ENCODE data around the gene JSRP1.
A peak's percentile ranks its signal among the peaks of the same experiment; 100 is the strongest.

Gene JSRP1

GRCh38 chr19:2226840-2227360 is 29.3 kb downstream of the JSRP1 start:
- Histone ChIP-seq H3K9me3 (ENCODE audit: control insufficient read depth in 5 of 5, low read length in 5 of 5) (no peaks in the 10 kb centered on the region), H3K4me3 (ENCODE audit: low read depth in 1 of 5, low read length in 5 of 5) (no peak overlapping the region), H3K4me1 (ENCODE audit: control insufficient read depth in 5 of 5, insufficient read depth in 5 of 5, low read length in 5 of 5) (peaks cover 1 to 44% (median 33%) of the 10 kb centered on the region in 5 donors), H3K27me3 (ENCODE audit: control insufficient read depth in 5 of 5, insufficient read depth in 4 of 5, low read length in 5 of 5) (no peaks in the 10 kb centered on the region), H3K36me3 (ENCODE audit: control insufficient read depth in 5 of 5, insufficient read depth in 5 of 5, low read length in 5 of 5) (peaks cover 0 to 90% (median 64%) of the 10 kb centered on the region in 5 donors), H3K9ac (ENCODE audit: low read length in 5 of 5) (no peak overlapping the region), H3K27ac (ENCODE audit: low read depth, low read length) (no peak overlapping the region)

DNA sequence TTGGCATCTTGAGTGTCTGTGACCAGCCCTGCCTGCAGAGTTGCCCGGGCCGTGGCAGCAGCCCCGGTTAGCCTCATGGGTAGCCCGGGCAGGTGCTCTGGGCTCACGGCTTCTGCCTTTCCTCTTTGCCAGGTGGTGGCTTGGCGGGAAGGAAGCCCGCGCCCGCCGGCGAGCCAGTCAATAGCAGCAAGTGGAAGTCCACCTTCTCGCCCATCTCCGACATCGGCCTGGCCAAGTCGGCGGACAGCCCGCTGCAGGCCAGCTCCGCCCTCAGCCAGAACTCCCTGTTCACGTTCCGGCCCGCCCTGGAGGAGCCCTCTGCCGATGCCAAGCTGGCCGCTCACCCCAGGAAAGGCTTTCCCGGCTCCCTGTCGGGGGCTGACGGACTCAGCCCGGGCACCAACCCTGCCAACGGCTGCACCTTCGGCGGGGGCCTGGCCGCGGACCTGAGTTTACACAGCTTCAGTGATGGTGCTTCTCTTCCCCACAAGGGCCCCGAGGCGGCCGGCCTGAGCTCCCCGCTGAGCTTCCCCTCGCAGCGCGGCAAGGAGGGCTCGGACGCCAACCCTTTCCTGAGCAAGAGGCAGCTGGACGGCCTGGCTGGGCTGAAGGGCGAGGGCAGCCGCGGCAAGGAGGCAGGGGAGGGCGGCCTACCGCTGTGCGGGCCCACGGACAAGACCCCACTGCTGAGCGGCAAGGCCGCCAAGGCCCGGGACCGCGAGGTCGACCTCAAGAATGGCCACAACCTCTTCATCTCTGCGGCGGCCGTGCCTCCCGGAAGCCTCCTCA is 30.0 kb downstream of the JSRP1 start:
- Histone ChIP-seq H3K27ac (ENCODE audit: low read depth, low read length) (no peak overlapping the region), H3K4me1 (ENCODE audit: control insufficient read depth in 5 of 5, insufficient read depth in 5 of 5, low read length in 5 of 5) (peaks cover 1 to 51% (median 35%) of the 10 kb centered on the region in 5 donors), H3K27me3 (ENCODE audit: control insufficient read depth in 5 of 5, insufficient read depth in 4 of 5, low read length in 5 of 5) (no peaks in the 10 kb centered on the region), H3K4me3 (ENCODE audit: low read depth in 1 of 5, low read length in 5 of 5) (no peak overlapping the region), H3K36me3 (ENCODE audit: control insufficient read depth in 5 of 5, insufficient read depth in 5 of 5, low read length in 5 of 5) (peaks cover 0 to 89% (median 64%) of the 10 kb centered on the region in 5 donors), H3K9me3 (ENCODE audit: control insufficient read depth in 5 of 5, low read length in 5 of 5) (no peaks in the 10 kb centered on the region), H3K9ac (ENCODE audit: low read length in 5 of 5) (no peak overlapping the region)

GRCh38 chr19:2225415-2226050 is 30.7 kb downstream of the JSRP1 start:
- peaks cover 0 to 87% (median 63%) of the 10 kb centered on the region in 5 donors for H3K36me3 ChIP-seq (ENCODE audit: control insufficient read depth in 5 of 5, insufficient read depth in 5 of 5, low read length in 5 of 5)
- H3K4me3 ChIP-seq (ENCODE audit: low read depth in 1 of 5, low read length in 5 of 5), result no peak overlapping the region
- H3K4me1 ChIP-seq (ENCODE audit: control insufficient read depth in 5 of 5, insufficient read depth in 5 of 5, low read length in 5 of 5), result peaks cover 1 to 52% (median 41%) of the 10 kb centered on the region in 5 donors
- H3K9ac ChIP-seq (ENCODE audit: low read length in 5 of 5), result no peak overlapping the region
- H3K27ac ChIP-seq (ENCODE audit: low read depth, low read length), result peak overlapping the region; percentile 37
- no peaks in the 10 kb centered on the region for H3K9me3 ChIP-seq (ENCODE audit: control insufficient read depth in 5 of 5, low read length in 5 of 5)
- H3K27me3 ChIP-seq (ENCODE audit: control insufficient read depth in 5 of 5, insufficient read depth in 4 of 5, low read length in 5 of 5), result no peaks in the 10 kb centered on the region

GRCh38 chr19:2224754-2225349 is 31.4 kb downstream of the JSRP1 start:
- Histone ChIP-seq H3K9me3 (ENCODE audit: control insufficient read depth in 5 of 5, low read length in 5 of 5) (no peaks in the 10 kb centered on the region), H3K36me3 (ENCODE audit: control insufficient read depth in 5 of 5, insufficient read depth in 5 of 5, low read length in 5 of 5) (peaks cover 0 to 87% (median 64%) of the 10 kb centered on the region in 5 donors), H3K27me3 (ENCODE audit: control insufficient read depth in 5 of 5, insufficient read depth in 4 of 5, low read length in 5 of 5) (no peaks in the 10 kb centered on the region), H3K9ac (ENCODE audit: low read length in 5 of 5) (no peak overlapping the region), H3K4me1 (ENCODE audit: control insufficient read depth in 5 of 5, insufficient read depth in 5 of 5, low read length in 5 of 5) (peaks cover 1 to 59% (median 47%) of the 10 kb centered on the region in 5 donors), H3K4me3 (ENCODE audit: low read depth in 1 of 5, low read length in 5 of 5) (no peak overlapping the region), H3K27ac (ENCODE audit: low read depth, low read length) (peak overlapping the region; percentile 37)

GRCh38 chr19:2223959-2224358 is 32.3 kb downstream of the JSRP1 start:
- H3K27ac ChIP-seq (ENCODE audit: low read depth, low read length), result no peak overlapping the region
- peaks cover 0 to 86% (median 62%) of the 10 kb centered on the region in 5 donors for H3K36me3 ChIP-seq (ENCODE audit: control insufficient read depth in 5 of 5, insufficient read depth in 5 of 5, low read length in 5 of 5)
- no peak overlapping the region for H3K4me3 ChIP-seq (ENCODE audit: low read depth in 1 of 5, low read length in 5 of 5)
- H3K9me3 ChIP-seq (ENCODE audit: control insufficient read depth in 5 of 5, low read length in 5 of 5), result no peaks in the 10 kb centered on the region
- H3K27me3 ChIP-seq (ENCODE audit: control insufficient read depth in 5 of 5, insufficient read depth in 4 of 5, low read length in 5 of 5), result no peaks in the 10 kb centered on the region
- H3K9ac ChIP-seq (ENCODE audit: low read length in 5 of 5), result no peak overlapping the region
- H3K4me1 ChIP-seq (ENCODE audit: control insufficient read depth in 5 of 5, insufficient read depth in 5 of 5, low read length in 5 of 5), result peaks cover 1 to 52% (median 44%) of the 10 kb centered on the region in 5 donors

GRCh38 chr19:2223391-2223790 is 32.8 kb downstream of the JSRP1 start:
- peaks cover 0 to 83% (median 56%) of the 10 kb centered on the region in 5 donors for H3K36me3 ChIP-seq (ENCODE audit: control insufficient read depth in 5 of 5, insufficient read depth in 5 of 5, low read length in 5 of 5)
- no peak overlapping the region for H3K27ac ChIP-seq (ENCODE audit: low read depth, low read length)
- no peak overlapping the region for H3K4me3 ChIP-seq (ENCODE audit: low read depth in 1 of 5, low read length in 5 of 5)
- H3K9ac ChIP-seq (ENCODE audit: low read length in 5 of 5), result no peak overlapping the region
- H3K27me3 ChIP-seq (ENCODE audit: control insufficient read depth in 5 of 5, insufficient read depth in 4 of 5, low read length in 5 of 5), result no peaks in the 10 kb centered on the region
- no peaks in the 10 kb centered on the region for H3K9me3 ChIP-seq (ENCODE audit: control insufficient read depth in 5 of 5, low read length in 5 of 5)
- peaks cover 0 to 46% (median 39%) of the 10 kb centered on the region in 5 donors for H3K4me1 ChIP-seq (ENCODE audit: control insufficient read depth in 5 of 5, insufficient read depth in 5 of 5, low read length in 5 of 5)

DNA sequence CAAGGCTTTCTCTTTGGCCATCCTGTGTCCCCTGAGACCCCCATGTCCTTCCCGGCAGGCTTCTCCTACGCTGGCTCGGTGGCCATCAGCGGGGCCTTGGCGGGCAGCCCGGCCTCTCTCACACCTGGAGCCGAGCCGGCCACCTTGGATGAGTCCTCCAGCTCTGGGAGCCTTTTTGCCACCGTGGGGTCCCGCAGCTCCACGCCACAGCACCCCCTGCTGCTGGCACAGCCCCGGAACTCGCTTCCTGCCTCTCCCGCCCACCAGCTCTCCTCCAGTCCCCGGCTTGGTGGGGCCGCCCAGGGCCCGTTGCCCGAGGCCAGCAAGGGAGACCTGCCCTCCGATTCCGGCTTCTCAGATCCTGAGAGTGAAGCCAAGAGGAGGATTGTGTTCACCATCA is 34.3 kb downstream of the JSRP1 start:
- H3K36me3 ChIP-seq (ENCODE audit: control insufficient read depth in 5 of 5, insufficient read depth in 5 of 5, low read length in 5 of 5), result peaks cover 0 to 87% (median 63%) of the 10 kb centered on the region in 5 donors
- no peaks in the 10 kb centered on the region for H3K27me3 ChIP-seq (ENCODE audit: control insufficient read depth in 5 of 5, insufficient read depth in 4 of 5, low read length in 5 of 5)
- peak overlapping the region in 1 of 5 donors; percentile 23 for H3K9ac ChIP-seq (ENCODE audit: low read length in 5 of 5)
- no peaks in the 10 kb centered on the region for H3K9me3 ChIP-seq (ENCODE audit: control insufficient read depth in 5 of 5, low read length in 5 of 5)
- H3K4me1 ChIP-seq (ENCODE audit: control insufficient read depth in 5 of 5, insufficient read depth in 5 of 5, low read length in 5 of 5), result peaks cover 0 to 41% (median 31%) of the 10 kb centered on the region in 5 donors
- H3K27ac ChIP-seq (ENCODE audit: low read depth, low read length), result peak overlapping the region; percentile 67
- H3K4me3 ChIP-seq (ENCODE audit: low read depth in 1 of 5, low read length in 5 of 5), result peak overlapping the region in 1 of 5 donors; percentile 22

- H3K4me1 ChIP-seq (ENCODE audit: control insufficient read depth in 5 of 5, insufficient read depth in 5 of 5, low read length in 5 of 5), result peaks cover 0 to 41% (median 31%) of the 10 kb centered on the region in 5 donors
- peaks cover 0 to 87% (median 63%) of the 10 kb centered on the region in 5 donors for H3K36me3 ChIP-seq (ENCODE audit: control insufficient read depth in 5 of 5, insufficient read depth in 5 of 5, low read length in 5 of 5)
- peak overlapping the region in 1 of 5 donors; percentile 22 for H3K4me3 ChIP-seq (ENCODE audit: low read depth in 1 of 5, low read length in 5 of 5)
- H3K27me3 ChIP-seq (ENCODE audit: control insufficient read depth in 5 of 5, insufficient read depth in 4 of 5, low read length in 5 of 5), result no peaks in the 10 kb centered on the region
- peak overlapping the region in 1 of 5 donors; percentile 35 for H3K9ac ChIP-seq (ENCODE audit: low read length in 5 of 5)
- peak overlapping the region; percentile 67 for H3K27ac ChIP-seq (ENCODE audit: low read depth, low read length)
- H3K9me3 ChIP-seq (ENCODE audit: control insufficient read depth in 5 of 5, low read length in 5 of 5), result no peaks in the 10 kb centered on the region
Measured at GRCh38 chr19:2221250-2221831, 34.9 kb downstream of the JSRP1 start.

GRCh38 chr19:2219726-2220125 is 36.5 kb downstream of the JSRP1 start:
- Histone ChIP-seq H3K9me3 (ENCODE audit: control insufficient read depth in 5 of 5, low read length in 5 of 5) (no peaks in the 10 kb centered on the region), H3K4me3 (ENCODE audit: low read depth in 1 of 5, low read length in 5 of 5) (no peak overlapping the region), H3K9ac (ENCODE audit: low read length in 5 of 5) (no peak overlapping the region), H3K27me3 (ENCODE audit: control insufficient read depth in 5 of 5, insufficient read depth in 4 of 5, low read length in 5 of 5) (no peaks in the 10 kb centered on the region), H3K36me3 (ENCODE audit: control insufficient read depth in 5 of 5, insufficient read depth in 5 of 5, low read length in 5 of 5) (peaks cover 0 to 87% (median 64%) of the 10 kb centered on the region in 5 donors), H3K27ac (ENCODE audit: low read depth, low read length) (no peak overlapping the region), H3K4me1 (ENCODE audit: control insufficient read depth in 5 of 5, insufficient read depth in 5 of 5, low read length in 5 of 5) (peaks cover 0 to 33% (median 26%) of the 10 kb centered on the region in 5 donors)
